COLO668 (cell line): ENCODE data around the gene ZAR1.
"Not testable (repeated sequence)": the region's sequence is repeated elsewhere in the genome, so short reads cannot be mapped to it uniquely, and the experiment has no call there.

Experiments used
- DNase-seq: peaks from one replicate; lab custom pipeline; 2025; ENCODE audit not compliant: unreplicated experiment; lab: John Stamatoyannopoulos, UW

Gene ZAR1, protein sequence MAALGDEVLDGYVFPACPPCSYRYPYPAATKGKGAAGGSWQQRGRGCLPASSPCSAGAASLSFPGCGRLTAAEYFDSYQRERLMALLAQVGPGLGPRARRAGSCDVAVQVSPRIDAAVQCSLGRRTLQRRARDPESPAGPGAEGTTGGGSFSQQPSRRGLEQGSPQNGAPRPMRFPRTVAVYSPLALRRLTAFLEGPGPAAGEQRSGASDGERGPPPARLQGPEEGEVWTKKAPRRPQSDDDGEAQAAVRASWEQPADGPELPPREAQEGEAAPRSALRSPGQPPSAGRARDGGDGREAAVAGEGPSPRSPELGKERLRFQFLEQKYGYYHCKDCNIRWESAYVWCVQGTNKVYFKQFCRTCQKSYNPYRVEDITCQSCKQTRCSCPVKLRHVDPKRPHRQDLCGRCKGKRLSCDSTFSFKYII

DNA sequence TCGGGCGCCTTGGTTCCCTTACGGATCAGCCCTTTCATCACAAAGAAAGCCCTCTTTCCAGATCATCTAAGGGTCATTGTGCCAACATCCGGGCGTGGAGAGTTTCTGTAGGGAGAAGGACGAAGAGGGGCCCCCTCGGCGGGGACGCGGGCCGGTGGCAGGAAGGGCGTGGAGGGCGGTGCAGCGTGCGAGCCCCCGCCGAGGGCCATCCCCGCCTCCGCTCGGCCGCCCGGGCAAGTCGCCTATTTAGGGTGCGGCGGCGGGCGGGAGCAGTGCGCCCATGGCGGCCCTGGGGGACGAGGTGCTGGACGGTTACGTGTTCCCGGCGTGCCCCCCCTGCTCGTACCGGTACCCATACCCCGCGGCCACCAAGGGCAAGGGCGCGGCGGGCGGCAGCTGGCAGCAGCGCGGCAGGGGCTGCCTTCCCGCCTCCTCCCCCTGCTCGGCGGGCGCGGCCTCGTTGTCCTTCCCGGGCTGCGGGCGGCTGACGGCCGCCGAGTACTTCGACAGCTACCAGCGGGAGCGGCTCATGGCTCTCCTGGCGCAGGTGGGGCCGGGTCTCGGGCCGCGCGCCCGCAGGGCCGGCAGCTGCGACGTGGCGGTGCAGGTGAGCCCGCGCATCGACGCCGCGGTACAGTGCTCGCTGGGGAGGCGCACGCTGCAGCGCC, at the start of gene ZAR1:
Gene ZAR1 (plus strand): TSS at position 241 of the 668 bp plus-strand sequence. CDS start 40 bp downstream, at position 281.
- DNase-seq: peak; percentile 75

DNA sequence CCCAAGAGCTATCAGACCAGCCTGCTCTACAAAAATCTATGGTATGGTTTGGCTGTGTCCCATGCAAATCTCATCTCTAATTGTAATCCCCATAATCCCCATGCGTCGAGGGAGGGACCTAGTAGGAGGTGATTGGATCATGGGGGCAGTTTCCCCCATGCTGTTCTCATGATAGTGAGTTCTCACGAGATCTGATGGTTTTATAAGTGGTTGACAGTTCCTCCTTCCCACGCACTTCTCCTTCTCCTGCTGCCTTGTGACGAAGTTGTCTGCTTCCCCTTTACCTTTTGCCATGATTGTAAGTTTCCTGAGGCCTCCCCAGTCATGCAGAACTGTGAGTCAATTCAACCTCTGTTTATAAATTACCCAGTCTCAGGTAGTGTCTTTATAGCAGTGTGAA, 49.1 kb upstream of the ZAR1 start:
- not testable (repeated sequence) for DNase-seq

DNA sequence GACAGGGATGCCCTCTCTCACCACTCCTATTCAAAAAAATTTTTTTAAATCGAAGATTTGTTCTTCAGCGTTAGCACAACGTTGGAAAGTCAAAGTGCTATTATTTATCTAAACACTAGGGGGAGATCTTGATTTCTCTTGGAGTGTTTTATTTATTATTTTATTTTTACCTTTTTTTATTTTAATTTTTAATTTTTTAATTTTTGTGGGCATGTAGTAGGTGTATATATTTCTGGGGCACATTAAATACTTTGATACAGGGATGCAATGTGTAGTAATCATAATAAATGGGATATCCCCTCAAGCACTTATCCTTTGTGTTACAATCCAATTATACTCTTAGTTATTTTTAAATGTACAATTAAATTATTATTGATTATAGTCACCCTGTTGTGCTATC, 44.3 kb upstream of the ZAR1 start:
- DNase-seq: no peak

DNA sequence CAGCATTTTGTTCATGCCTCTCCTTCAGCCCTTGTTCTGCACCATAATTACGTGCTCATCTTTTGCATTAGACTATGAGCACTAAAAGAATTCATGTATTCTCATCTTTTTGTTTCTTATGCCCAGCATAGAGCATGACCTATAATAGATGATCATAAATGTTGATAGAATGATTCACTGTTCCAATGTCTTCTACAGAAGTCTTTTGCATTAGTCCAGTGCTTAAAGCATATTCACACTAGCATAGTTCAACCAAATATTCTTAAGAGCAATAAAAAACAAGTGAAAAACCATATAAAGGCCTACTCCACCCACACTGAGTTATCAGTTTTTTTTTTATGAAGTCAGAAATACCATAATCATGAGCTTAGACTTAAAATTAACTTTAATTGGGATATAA, 43.4 kb upstream of the ZAR1 start:
- no peak for DNase-seq

DNA sequence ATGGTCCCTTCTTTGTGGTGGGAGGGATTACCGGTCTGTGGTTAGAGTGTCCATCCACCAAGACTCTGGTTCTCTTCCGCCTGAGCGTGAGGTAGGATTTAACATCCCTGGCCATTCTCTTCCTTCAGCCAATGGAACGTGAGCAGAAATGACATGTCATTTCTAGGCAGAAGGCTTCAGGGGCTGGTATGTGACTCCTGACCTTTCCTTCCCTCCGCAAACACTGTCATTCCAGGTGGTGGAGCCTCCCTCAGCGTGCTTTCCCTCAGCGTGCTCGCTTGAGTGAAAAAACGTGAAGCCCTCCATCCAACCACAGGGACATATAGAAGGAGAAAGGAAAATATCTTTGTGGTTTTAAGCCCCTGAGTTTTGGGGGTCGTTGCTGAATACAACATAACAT, 40.9 kb upstream of the ZAR1 start:
- DNase-seq: no peak

DNA sequence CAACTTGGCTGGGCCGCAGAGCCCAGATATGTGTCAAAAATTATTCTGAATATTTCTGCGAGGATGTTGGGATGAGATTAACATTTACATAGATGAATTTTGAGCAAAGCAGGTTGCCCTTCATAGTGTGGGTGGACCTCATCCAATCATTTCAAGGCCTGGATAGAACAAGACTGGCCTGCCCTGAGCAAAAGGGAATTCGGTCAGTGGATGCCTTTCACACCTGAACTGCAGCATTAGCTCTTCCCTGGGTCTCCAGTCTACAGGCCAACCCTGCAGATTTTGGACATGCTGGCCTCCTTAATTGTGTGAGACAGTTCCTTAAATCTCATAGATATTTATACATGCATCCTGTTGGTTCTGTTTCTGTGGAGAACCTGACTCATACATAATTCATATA, 39.3 kb upstream of the ZAR1 start:
- no peak for DNase-seq

DNA sequence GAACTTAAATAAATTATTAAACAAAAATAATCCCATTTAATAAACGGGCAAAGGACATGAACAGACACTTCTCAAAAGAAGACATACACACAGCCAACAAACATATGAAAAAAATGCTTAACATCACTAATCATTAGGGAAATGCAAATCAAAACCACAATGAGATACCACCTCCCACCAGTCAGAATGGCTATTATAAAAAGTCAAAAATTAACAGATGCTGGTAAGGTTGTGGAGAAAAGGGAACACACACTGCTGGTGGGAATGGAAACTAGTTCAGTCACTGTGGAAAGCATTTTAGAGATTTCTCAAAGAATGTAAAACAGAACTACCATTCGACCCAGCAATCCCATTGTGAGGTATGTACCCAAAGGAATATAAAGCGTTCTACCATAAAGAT, 38.4 kb upstream of the ZAR1 start:
- DNase-seq: not testable (repeated sequence)

DNA sequence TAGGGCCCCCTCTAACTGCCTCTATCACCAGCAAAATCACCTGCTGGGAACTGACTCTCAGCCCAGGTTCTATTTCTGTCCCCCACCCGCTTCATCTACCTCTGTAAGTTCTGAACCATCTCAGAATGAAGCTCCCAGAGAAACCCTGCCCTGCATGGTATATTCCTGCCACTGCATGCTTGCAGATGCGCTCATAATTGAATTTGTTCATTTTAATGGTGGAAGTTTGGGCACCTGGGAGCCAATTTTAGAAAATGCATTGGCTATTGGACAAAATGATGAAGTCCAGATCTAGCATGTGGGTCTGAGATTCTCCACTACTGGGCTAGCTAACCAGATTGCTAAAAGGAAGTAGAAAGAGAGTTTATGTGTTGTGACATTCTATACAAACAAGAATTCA, 35.5 kb upstream of the ZAR1 start:
- DNase-seq: no peak

DNA sequence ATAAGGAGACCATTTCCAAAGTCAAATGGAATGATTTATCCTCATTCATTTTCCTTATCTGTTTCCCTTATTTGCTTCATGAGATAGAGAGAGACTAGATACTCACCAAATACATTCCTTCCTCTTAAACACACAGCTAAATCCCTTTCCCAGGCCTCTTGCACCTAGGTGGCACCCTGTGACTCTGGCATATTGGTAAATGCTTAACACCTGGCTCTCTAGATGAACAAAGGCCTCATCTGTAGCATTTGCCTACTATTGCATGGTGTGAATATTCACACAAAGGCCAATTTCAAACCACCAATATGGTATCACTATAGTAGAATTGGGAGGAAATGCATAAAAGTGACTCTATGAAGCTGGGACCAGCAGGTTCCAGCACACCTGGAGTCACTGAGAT, 29.1 kb upstream of the ZAR1 start:
- no peak for DNase-seq

DNA sequence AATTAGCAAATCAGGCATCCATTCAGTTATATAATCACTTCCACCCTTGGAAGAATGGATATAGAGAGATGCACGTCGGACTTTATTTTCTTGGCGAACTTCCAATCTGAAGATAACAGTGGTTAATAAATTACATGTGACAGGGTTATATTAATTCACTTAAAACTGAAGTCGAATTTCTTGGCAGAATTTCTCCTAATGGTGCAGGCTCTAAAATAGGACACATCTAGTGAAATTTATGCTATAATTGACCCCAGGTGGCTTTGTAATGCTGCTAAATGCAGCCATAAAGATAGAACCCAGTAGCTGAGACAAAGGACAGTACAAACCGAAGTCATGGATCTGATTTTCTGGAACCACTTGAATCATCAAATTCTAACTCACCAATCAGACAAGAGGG, 27.7 kb upstream of the ZAR1 start:
- DNase-seq: no peak

DNA sequence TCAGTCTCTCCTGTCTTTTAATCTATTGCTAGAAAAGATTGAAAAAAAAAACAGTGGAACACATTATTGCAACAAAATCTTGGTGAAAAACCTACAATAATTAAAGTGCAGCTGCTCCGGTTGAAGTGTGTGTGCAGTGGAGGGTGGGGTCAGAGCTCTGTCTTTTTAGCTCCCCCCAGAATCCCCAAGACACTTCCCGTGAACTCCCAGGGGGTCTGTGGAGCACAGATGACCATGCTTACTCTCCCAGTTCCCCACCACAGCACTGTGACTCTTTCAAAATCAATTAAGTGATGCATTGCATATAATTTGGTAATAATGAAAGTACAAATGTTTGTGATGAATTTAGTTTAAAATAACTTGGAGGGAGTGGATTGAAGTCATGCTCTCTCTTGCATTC, 22.6 kb upstream of the ZAR1 start:
- DNase-seq: no peak

DNA sequence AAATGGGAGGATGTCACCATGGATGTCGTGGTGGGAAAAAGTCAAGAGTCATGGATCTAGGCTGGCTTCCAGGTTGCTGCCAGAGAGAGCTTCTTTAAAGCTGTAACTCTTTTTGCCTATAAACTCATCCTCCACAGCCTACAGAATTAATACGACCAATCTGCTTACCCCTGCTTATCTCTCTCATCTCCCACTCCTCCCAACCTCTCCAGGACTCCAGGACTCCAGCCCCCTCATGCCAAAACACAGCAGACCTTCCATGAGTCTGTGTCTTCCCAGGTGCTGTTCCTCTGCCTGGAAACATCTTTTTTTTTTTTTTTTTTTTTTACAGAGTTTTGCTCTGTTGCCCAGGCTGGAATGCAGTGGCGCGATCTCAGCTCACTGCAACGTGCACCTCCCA, 22.2 kb upstream of the ZAR1 start:
- no peak for DNase-seq

DNA sequence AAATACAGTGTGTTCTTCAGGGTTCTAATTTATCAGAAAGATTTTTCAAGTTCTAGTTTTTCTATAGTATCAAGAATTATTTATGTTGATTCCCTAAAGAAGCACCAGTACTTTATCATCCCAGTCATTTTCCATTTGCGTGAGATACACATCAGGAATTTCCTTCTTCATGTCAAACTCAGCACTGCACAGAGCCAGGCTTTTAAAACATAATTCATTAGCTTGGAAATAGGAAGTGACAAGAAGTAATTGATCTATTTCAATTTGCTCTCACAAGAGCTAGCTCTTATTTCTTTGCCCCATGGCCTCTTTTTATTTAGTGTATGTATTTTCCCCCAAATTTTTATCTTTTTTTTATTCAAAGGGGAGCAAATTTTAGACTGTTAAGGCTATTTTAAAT, 19.9 kb upstream of the ZAR1 start:
- no peak for DNase-seq

DNA sequence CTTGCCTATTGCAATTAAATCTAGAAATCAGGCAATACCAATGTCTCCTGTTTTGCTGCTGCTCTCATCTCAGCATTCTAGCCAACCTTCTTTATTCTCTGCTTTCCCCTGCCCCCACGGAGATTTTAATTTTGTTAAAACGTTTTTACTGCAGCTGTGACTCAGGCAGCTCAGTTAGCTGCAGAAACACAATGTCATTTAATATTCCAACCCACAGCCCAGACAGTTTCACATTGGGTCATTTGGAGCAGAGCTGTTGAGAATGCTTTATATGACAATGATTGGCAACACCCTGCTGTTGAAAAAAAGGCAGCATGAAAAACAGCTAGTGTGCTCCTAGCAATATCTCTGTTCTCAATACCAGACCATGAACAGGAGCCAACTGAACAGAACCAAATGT, 19.5 kb upstream of the ZAR1 start:
- no peak for DNase-seq

DNA sequence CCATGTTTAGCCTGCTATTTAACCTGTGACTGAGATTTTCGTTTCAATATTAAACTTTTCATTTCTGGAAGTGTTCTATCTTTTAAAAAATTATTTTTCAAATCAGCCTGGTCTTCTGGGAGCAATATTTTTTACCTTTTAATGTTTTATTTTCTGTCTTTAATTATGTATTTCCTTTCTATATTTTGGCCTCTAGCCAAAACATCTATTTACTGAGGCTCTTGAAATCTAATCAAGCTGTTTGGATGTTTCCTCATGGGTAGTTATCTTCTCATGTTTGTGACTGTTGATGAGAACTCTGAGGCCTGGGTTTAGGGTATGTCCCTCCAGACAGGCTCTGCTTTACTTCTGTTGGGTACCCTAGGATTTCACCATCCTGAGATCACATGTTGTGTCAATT, 17.3 kb upstream of the ZAR1 start:
- DNase-seq: no peak

DNA sequence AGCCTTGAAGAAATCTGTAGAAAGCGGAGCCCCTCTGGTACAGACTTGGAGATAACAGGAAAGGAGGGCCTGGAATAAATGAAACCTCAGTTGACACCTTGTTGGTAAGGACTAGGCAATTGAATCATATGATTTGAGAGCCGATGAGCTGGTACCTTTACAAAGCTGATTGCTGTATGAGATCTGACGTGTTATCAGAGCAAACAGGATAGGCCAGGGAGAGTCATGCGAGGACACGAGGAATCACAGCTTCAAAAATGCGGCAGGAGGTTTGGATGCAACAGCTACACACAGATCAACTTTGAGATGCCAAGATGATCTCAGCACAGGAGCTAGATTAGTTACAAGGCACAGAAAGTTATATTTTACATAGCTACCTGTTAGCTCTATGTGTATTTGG, 14.3 kb upstream of the ZAR1 start:
- DNase-seq: no peak

DNA sequence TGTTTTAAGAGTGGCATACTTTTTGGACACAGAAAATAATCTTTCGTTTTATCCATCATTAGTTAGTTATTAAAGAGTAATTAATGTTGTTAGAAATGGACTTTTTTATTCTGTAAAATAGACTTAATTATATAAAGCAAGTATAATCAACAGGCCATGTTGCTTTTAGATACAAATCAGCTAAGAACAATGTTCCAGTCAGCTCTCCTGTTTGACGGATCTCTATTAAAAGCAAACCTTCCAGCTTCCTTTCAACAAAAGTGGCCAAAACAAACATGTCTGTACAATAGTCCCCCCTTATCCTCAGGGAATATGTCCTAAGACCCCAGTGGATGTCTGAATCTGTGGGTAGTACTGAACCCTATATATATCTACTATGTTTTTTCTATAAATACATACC, 11.8 kb upstream of the ZAR1 start:
- DNase-seq: no peak

DNA sequence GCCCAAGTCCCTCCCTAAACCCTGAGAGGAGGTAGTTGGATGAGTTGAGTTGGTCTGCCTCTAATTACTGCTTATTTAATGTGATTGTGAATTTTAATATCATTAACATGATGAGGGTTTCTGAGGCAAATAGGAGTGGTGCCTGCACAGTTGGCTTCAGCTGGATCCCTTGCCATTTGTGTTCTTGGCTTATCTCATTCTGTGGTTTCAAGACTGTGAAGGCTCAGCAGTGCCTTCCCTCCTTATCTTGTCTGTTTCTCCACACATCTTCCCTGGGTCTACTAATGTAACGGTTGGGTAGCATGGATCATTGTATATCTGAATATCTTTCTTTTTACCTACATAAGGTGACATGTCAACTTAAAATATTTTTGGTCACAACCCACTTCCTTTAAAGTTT, 8.5 kb upstream of the ZAR1 start:
- DNase-seq: no peak

DNA sequence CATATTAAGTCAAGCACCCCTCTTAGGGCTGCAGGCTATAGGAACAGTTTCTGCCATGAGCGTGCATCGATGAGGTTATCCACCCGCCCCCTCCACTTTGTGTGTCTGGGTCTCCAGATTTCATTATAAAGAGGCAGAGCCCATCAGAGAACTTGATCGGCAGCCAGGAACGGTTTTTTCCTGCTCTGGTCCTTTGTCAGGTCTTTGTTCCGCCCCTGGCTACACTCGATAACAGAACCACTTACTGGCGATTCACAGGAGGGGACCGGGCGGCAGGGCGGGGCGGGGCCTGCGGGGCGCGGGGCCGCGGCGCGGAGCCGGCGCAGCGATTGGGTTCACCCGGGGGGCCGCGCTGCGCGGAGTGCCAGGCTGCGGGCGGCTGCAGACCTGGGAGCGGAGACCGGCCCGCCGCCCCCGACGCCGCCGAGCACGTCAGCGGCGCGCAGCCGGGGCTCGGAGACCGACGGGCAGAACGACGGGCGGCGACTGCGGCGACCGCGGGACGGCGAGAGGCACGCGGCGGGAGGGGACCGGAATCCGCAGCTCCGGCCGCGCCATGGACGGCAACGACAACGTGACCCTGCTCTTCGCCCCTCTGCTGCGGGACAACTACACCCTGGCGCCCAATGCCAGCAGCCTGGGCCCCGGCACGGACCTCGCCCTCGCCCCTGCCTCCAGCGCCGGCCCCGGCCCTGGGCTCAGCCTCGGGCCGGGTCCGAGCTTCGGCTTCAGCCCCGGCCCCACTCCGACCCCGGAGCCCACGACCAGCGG, 6.9 kb upstream of the ZAR1 start, which contains the start of gene SLC10A4:
Gene SLC10A4 (plus strand): TSS at position 338 of the 771 bp plus-strand sequence. CDS start 219 bp downstream, at position 557.
- DNase-seq: peak; percentile 63

DNA sequence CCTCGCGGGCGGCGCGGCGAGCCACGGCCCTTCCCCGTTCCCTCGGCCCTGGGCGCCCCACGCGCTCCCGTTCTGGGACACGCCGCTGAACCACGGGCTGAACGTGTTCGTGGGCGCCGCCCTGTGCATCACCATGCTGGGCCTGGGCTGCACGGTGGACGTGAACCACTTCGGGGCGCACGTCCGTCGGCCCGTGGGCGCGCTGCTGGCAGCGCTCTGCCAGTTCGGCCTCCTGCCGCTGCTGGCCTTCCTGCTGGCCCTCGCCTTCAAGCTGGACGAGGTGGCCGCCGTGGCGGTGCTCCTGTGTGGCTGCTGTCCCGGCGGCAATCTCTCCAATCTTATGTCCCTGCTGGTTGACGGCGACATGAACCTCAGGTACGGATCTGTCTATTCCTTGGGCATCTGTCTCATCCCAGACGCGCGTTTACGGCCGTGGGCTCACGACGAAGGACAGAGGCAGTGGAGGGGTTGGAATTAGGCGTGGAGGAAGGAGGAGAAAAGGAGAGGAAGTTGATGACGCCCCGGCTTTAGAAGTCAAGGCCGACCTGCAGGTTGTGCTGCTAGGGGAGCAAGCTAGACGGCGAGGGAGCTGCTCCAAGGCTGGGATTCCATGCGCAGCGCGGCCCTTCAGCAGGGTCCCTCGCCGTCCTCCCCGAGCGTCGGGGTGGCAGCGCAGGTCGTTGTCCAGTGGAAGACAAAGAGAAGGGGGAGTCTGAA, 6.1 kb upstream of the ZAR1 start:
- DNase-seq: peak; percentile 39

DNA sequence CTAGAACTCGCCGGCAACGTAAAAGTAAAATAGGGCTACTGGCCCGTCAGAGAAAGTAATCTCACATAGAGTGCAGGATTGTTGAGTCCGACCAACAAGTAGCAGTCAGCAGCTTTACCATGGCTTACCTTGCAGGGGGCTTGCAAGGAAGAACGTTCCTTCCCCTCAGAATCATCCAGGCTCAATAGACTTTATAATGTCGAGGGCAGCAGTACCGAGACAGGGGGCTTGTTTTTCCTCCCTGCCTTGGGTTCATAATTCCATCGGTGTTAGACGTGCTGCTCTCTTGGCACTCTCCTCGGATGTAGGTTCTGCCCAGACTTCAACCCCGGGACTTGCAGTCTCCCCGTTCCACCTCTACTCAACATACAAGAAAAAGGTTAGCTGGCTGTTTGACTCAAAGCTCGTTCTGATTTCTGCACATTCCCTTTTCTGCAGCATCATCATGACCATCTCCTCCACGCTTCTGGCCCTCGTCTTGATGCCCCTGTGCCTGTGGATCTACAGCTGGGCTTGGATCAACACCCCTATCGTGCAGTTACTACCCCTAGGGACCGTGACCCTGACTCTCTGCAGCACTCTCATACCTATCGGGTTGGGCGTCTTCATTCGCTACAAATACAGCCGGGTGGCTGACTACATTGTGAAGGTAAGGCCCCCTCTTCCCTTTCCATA, 5.4 kb upstream of the ZAR1 start:
- no peak for DNase-seq
